ENCODE measurements around the gene GADL1.

Gene GADL1

GRCh38 chr3:30919564-30919963, 25.1 kb upstream of the GADL1 start:
- Histone ChIP-seq H3K9ac (ENCODE audit: low read length) (no peak overlapping the region), H2AFZ (ENCODE audit: low read length) (no peak overlapping the region), H4K20me1 (ENCODE audit: insufficient read depth, low read length) (no peaks in the 10 kb centered on the region), H3K27me3 (ENCODE audit: insufficient read depth, low read length) (no peaks in the 10 kb centered on the region), H3K4me3 (ENCODE audit: low read depth, low read length, poor library complexity, severe bottlenecking) (no peak overlapping the region), H3K9me3 (ENCODE audit: low read length) (no peaks in the 10 kb centered on the region), H3F3A (ENCODE audit: insufficient read depth, low read length) (no peaks in the 10 kb centered on the region), H3K9me2 (ENCODE audit: low read depth, low read length) (no peaks in the 10 kb centered on the region), H3K79me2 (ENCODE audit: insufficient read depth, low read length) (no peaks in the 10 kb centered on the region), H3K27ac (ENCODE audit: low read depth, low read length, poor library complexity, severe bottlenecking) (no peak overlapping the region), H3K4me1 (ENCODE audit: insufficient read depth, low read length, severe bottlenecking) (no peaks in the 10 kb centered on the region), H3K36me3 (ENCODE audit: insufficient read depth, low read length) (no peaks in the 10 kb centered on the region), H3K4me2 (ENCODE audit: low read length) (no peak overlapping the region)
- TF ChIP-seq EZH2 (IDR thresholded peaks at IDR 0.05; ENCODE audit: borderline replicate concordance, low read length), result no peak
- TF ChIP-seq CTCF (IDR thresholded peaks at IDR 0.05; ENCODE audit: low read length), result no peak

- H3K9ac ChIP-seq (ENCODE audit: low read length), result no peak overlapping the region
- no peaks in the 10 kb centered on the region for H3K36me3 ChIP-seq (ENCODE audit: insufficient read depth, low read length)
- H4K20me1 ChIP-seq (ENCODE audit: insufficient read depth, low read length), result no peaks in the 10 kb centered on the region
- no peak for TF ChIP-seq EZH2 (IDR thresholded peaks at IDR 0.05; ENCODE audit: borderline replicate concordance, low read length)
- no peak for TF ChIP-seq CTCF (IDR thresholded peaks at IDR 0.05; ENCODE audit: low read length)
- H3K79me2 ChIP-seq (ENCODE audit: insufficient read depth, low read length), result no peaks in the 10 kb centered on the region
- H3K9me3 ChIP-seq (ENCODE audit: low read length), result no peaks in the 10 kb centered on the region
- no peak overlapping the region for H3K27ac ChIP-seq (ENCODE audit: low read depth, low read length, poor library complexity, severe bottlenecking)
- H3K4me3 ChIP-seq (ENCODE audit: low read depth, low read length, poor library complexity, severe bottlenecking), result no peak overlapping the region
- no peak overlapping the region for H2AFZ ChIP-seq (ENCODE audit: low read length)
- H3K9me2 ChIP-seq (ENCODE audit: low read depth, low read length), result no peaks in the 10 kb centered on the region
- H3K4me2 ChIP-seq (ENCODE audit: low read length), result no peak overlapping the region
- H3F3A ChIP-seq (ENCODE audit: insufficient read depth, low read length), result no peaks in the 10 kb centered on the region
- no peaks in the 10 kb centered on the region for H3K4me1 ChIP-seq (ENCODE audit: insufficient read depth, low read length, severe bottlenecking)
- no peaks in the 10 kb centered on the region for H3K27me3 ChIP-seq (ENCODE audit: insufficient read depth, low read length)
Observed at GRCh38 chr3:30918761-30919160, 24.3 kb upstream of the GADL1 start.

GRCh38 chr3:30915782-30916181, 21.3 kb upstream of the GADL1 start:
- no peak overlapping the region for H3K4me2 ChIP-seq (ENCODE audit: low read length)
- no peaks in the 10 kb centered on the region for H3K4me1 ChIP-seq (ENCODE audit: insufficient read depth, low read length, severe bottlenecking)
- no peaks in the 10 kb centered on the region for H3K79me2 ChIP-seq (ENCODE audit: insufficient read depth, low read length)
- no peaks in the 10 kb centered on the region for H3K9me2 ChIP-seq (ENCODE audit: low read depth, low read length)
- no peak for TF ChIP-seq EZH2 (IDR thresholded peaks at IDR 0.05; ENCODE audit: borderline replicate concordance, low read length)
- no peak for TF ChIP-seq CTCF (IDR thresholded peaks at IDR 0.05; ENCODE audit: low read length)
- H3K27ac ChIP-seq (ENCODE audit: low read depth, low read length, poor library complexity, severe bottlenecking), result no peak overlapping the region
- H3F3A ChIP-seq (ENCODE audit: insufficient read depth, low read length), result no peaks in the 10 kb centered on the region
- H2AFZ ChIP-seq (ENCODE audit: low read length), result no peak overlapping the region
- H3K4me3 ChIP-seq (ENCODE audit: low read depth, low read length, poor library complexity, severe bottlenecking), result no peak overlapping the region
- no peaks in the 10 kb centered on the region for H3K36me3 ChIP-seq (ENCODE audit: insufficient read depth, low read length)
- H3K27me3 ChIP-seq (ENCODE audit: insufficient read depth, low read length), result no peaks in the 10 kb centered on the region
- no peaks in the 10 kb centered on the region for H3K9me3 ChIP-seq (ENCODE audit: low read length)
- no peaks in the 10 kb centered on the region for H4K20me1 ChIP-seq (ENCODE audit: insufficient read depth, low read length)
- H3K9ac ChIP-seq (ENCODE audit: low read length), result no peak overlapping the region

Data from OCI-LY1 (cell line).